ENCODE measurements around the gene SYNPO. TPM values are rescaled to one million over a fixed set of nuclear protein-coding genes. Genes with fewer than 3 reads are reported as not detected.
A peak's percentile ranks its signal among the peaks of the same experiment; 100 is the strongest.

SYNPO gene
- total and polyA plus RNA-seq, 2 donors from 2014 or later = 46.3 to 87.6 TPM

DNA sequence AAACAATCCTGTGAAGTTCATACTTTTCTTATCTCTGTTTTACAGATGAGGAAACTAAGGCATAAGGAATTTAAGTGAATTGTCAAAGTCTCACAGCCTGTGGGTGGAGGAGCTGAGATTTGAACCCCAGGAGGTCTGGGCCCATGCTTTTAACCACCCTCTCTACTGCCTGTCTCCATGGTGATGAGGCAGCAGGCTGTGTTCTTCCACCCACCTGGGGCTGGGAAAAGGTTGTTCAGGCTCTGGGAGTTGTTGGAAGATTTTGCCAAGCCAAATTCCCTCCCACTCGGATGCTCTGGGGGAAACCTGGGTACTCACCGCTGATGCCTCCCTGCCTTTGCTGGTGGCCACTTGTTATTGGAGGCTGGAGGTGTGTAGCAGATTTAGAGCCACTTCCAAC is 18.3 kb upstream of the SYNPO start:
- no peak overlapping the region for H3K27ac ChIP-seq (ENCODE audit: low read depth in 2 of 2, low read length in 2 of 2)
- FAIRE-seq = no peak

GRCh38 chr5:150623152-150623877 is 17.1 kb upstream of the SYNPO start:
- DNase-seq (no peak), FAIRE-seq (no peak)
- Histone ChIP-seq H3K27me3 (ENCODE audit: control insufficient read depth, insufficient read depth, low read length) (no peaks in the 10 kb centered on the region), H3K9ac (ENCODE audit: low read length in 3 of 3) (peak overlapping the region in 1 of 3 donors; percentile 6), H3K4me3 (ENCODE audit: low read length in 3 of 3) (no peak overlapping the region), H3K9me3 (ENCODE audit: control insufficient read depth in 2 of 3, insufficient read depth in 1 of 3, low read length in 3 of 3) (no peaks in the 10 kb centered on the region), H3K27ac (ENCODE audit: low read depth in 2 of 2, low read length in 2 of 2) (peak overlapping the region in 1 of 2 donors; percentile 23), H3K36me3 (ENCODE audit: control insufficient read depth in 2 of 3, insufficient read depth in 3 of 3, low read length in 3 of 3) (no peaks in the 10 kb centered on the region), H3K4me1 (ENCODE audit: control insufficient read depth in 2 of 3, insufficient read depth in 2 of 3, low read depth in 1 of 3, low read length in 3 of 3) (peaks cover 0 to 28% (median 4%) of the 10 kb centered on the region in 3 donors)
- intact Hi-C loops (cut with DNase I) = no loop called here
- TF ChIP-seq CTCF (IDR thresholded peaks at IDR 0.05; ENCODE audit: borderline replicate concordance, extremely low read depth, insufficient read depth) = no peak

More for the DNA sequence above, 18.3 kb upstream of the SYNPO start:
- Histone ChIP-seq H3K27me3 (ENCODE audit: control insufficient read depth, insufficient read depth, low read length) (no peaks in the 10 kb centered on the region), H3K4me3 (ENCODE audit: low read length in 3 of 3) (no peak overlapping the region), H3K36me3 (ENCODE audit: control insufficient read depth in 2 of 3, insufficient read depth in 3 of 3, low read length in 3 of 3) (no peaks in the 10 kb centered on the region), H3K9ac (ENCODE audit: low read length in 3 of 3) (no peak overlapping the region), H3K4me1 (ENCODE audit: control insufficient read depth in 2 of 3, insufficient read depth in 2 of 3, low read depth in 1 of 3, low read length in 3 of 3) (peaks cover 0 to 31% (median 0%) of the 10 kb centered on the region in 3 donors), H3K9me3 (ENCODE audit: control insufficient read depth in 2 of 3, insufficient read depth in 1 of 3, low read length in 3 of 3) (no peaks in the 10 kb centered on the region)
- no peak for DNase-seq
- no peak for TF ChIP-seq CTCF (IDR thresholded peaks at IDR 0.05; ENCODE audit: borderline replicate concordance, extremely low read depth, insufficient read depth)
- intact Hi-C loops (cut with DNase I) = no loop called here

DNA sequence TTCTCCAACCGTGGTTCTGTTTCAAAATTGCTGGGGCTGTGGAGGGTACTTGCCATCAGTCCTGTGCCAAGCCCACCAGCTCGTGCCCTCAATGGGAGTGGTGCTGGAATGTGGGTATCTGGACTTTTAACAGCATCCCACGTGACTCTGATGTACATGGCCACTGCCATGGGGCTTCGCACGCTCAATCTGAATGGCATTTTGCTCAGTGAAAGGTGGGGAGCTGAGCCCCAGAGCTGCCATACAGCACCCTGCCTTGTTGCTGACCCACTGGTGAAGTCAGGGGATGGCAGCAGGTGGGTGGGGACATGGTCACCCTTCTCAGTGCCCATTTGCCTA is 16.6 kb upstream of the SYNPO start:
- H3K36me3 ChIP-seq (ENCODE audit: control insufficient read depth in 2 of 3, insufficient read depth in 3 of 3, low read length in 3 of 3) = no peaks in the 10 kb centered on the region
- H3K9ac ChIP-seq (ENCODE audit: low read length in 3 of 3) = peak overlapping the region in 1 of 3 donors; percentile 6
- no peak for DNase-seq
- peak overlapping the region; percentile 43 to 67 for H3K27ac ChIP-seq (ENCODE audit: low read depth in 2 of 2, low read length in 2 of 2)
- intact Hi-C loops (cut with DNase I) = no loop called here
- no peak for TF ChIP-seq CTCF (IDR thresholded peaks at IDR 0.05; ENCODE audit: borderline replicate concordance, extremely low read depth, insufficient read depth)
- FAIRE-seq = no peak
- no peaks in the 10 kb centered on the region for H3K9me3 ChIP-seq (ENCODE audit: control insufficient read depth in 2 of 3, insufficient read depth in 1 of 3, low read length in 3 of 3)
- H3K27me3 ChIP-seq (ENCODE audit: control insufficient read depth, insufficient read depth, low read length) = no peaks in the 10 kb centered on the region
- H3K4me3 ChIP-seq (ENCODE audit: low read length in 3 of 3) = peak overlapping the region in 1 of 3 donors; percentile 53
- peaks cover 0 to 24% (median 6%) of the 10 kb centered on the region in 3 donors for H3K4me1 ChIP-seq (ENCODE audit: control insufficient read depth in 2 of 3, insufficient read depth in 2 of 3, low read depth in 1 of 3, low read length in 3 of 3)
